ENCODE results near the gene ELOVL1. TPM values are rescaled to one million over a fixed set of nuclear protein-coding genes. Genes with fewer than 3 reads are reported as not detected.
A peak's percentile ranks its signal among the peaks of the same experiment; 100 is the strongest.

The ELOVL1 gene
- total and polyA plus RNA-seq, 2 of the 13 experiments (the other 11 are each of a cell fraction or from before 2014, with no cell fraction given), result 55.2 to 77.4 TPM

GRCh38 chr1:43389326-43390313, 21.8 kb upstream of the ELOVL1 start, which contains the start of the genes MED8 and SZT2 (continued):
- 0 out of 2 replicates have a peak, but pooled peaks have one; percentile 26 for TF ChIP-seq KDM6A (CRISPR knock-in tag; IDR thresholded peaks at IDR 0.05; ENCODE audit: low read depth)
- peak; percentile 74 for TF ChIP-seq JARID2 (CRISPR knock-in tag; IDR thresholded peaks at IDR 0.05; ENCODE audit: insufficient replicate concordance)
- TF ChIP-seq FOXM1 (CRISPR knock-in tag; IDR thresholded peaks at IDR 0.05), result no peak
- TF ChIP-seq DDIT3 (CRISPR knock-in tag; IDR thresholded peaks at IDR 0.05), result no peak
- no peak for TF ChIP-seq ZNF691 (CRISPR knock-in tag; IDR thresholded peaks at IDR 0.05; ENCODE audit: borderline replicate concordance, low read depth)
- TF ChIP-seq AKAP8 (CRISPR knock-in tag; IDR thresholded peaks at IDR 0.05), result peak; percentile 83
- no peak for TF ChIP-seq POLR2AphosphoS2 (IDR thresholded peaks at IDR 0.05; ENCODE audit: low read depth, low read length)
- peak; percentile 64 for TF ChIP-seq ZNF747 (CRISPR knock-in tag; IDR thresholded peaks at IDR 0.05; ENCODE audit: borderline replicate concordance)
- TF ChIP-seq, protein P1, sequence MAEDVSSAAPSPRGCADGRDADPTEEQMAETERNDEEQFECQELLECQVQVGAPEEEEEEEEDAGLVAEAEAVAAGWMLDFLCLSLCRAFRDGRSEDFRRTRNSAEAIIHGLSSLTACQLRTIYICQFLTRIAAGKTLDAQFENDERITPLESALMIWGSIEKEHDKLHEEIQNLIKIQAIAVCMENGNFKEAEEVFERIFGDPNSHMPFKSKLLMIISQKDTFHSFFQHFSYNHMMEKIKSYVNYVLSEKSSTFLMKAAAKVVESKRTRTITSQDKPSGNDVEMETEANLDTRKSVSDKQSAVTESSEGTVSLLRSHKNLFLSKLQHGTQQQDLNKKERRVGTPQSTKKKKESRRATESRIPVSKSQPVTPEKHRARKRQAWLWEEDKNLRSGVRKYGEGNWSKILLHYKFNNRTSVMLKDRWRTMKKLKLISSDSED (CRISPR knock-in tag; IDR thresholded peaks at IDR 0.05), result no peak
- no peak for TF ChIP-seq BCL6 (CRISPR knock-in tag; IDR thresholded peaks at IDR 0.05)
- peak; percentile 92 for TF ChIP-seq YEATS2 (CRISPR knock-in tag; IDR thresholded peaks at IDR 0.05; ENCODE audit: borderline replicate concordance)
- TF ChIP-seq MBNL3 (CRISPR knock-in tag; conservative IDR thresholded peaks at IDR 0.05), result no peak
- no peak for TF ChIP-seq ZNF510 (CRISPR knock-in tag; IDR thresholded peaks at IDR 0.05; ENCODE audit: low read depth)
- TF ChIP-seq SP4 (CRISPR knock-in tag; IDR thresholded peaks at IDR 0.05), result peak; percentile 84
- TF ChIP-seq ZNF598 (CRISPR knock-in tag; IDR thresholded peaks at IDR 0.05; ENCODE audit: borderline replicate concordance), result peak; percentile 71; the same call in 1 of the 2 replicates
- no peak for TF ChIP-seq ZNF24 (IDR thresholded peaks at IDR 0.05)
- TF ChIP-seq THAP7 (CRISPR knock-in tag; IDR thresholded peaks at IDR 0.05), result no peak
- no peak for TF ChIP-seq SSRP1 (CRISPR knock-in tag; IDR thresholded peaks at IDR 0.05)
- no peak for TF ChIP-seq ZNF570 (CRISPR knock-in tag; IDR thresholded peaks at IDR 0.05; ENCODE audit: borderline replicate concordance)
- TF ChIP-seq CREB1 (IDR thresholded peaks at IDR 0.05), result peak; percentile 80
- TF ChIP-seq CREB1 (CRISPR knock-in tag; IDR thresholded peaks at IDR 0.05), result peak; percentile 95
- TF ChIP-seq ZNF225 (CRISPR knock-in tag; IDR thresholded peaks at IDR 0.05), result no peak
- TF ChIP-seq, protein P2, sequence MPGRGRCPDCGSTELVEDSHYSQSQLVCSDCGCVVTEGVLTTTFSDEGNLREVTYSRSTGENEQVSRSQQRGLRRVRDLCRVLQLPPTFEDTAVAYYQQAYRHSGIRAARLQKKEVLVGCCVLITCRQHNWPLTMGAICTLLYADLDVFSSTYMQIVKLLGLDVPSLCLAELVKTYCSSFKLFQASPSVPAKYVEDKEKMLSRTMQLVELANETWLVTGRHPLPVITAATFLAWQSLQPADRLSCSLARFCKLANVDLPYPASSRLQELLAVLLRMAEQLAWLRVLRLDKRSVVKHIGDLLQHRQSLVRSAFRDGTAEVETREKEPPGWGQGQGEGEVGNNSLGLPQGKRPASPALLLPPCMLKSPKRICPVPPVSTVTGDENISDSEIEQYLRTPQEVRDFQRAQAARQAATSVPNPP (CRISPR knock-in tag; IDR thresholded peaks at IDR 0.05), result 0 out of 2 replicates have a peak, but pooled peaks have one; percentile 65
- TF ChIP-seq ZFP36L1 (CRISPR knock-in tag; IDR thresholded peaks at IDR 0.05), result no peak
- no peak for TF ChIP-seq ADNP (CRISPR knock-in tag; IDR thresholded peaks at IDR 0.05)
- no peak for TF ChIP-seq PAF1 (CRISPR knock-in tag; IDR thresholded peaks at IDR 0.05)
- TF ChIP-seq ZNF550 (CRISPR knock-in tag; IDR thresholded peaks at IDR 0.05; ENCODE audit: borderline replicate concordance), result no peak
